NT2/D1 (cell line): ENCODE measurements around the gene CELF5.
"Not testable (repeated sequence)": the region's sequence is repeated elsewhere in the genome, so short reads cannot be mapped to it uniquely, and the experiment has no call there.

Source experiments
- DNase-seq: peaks from one replicate; pipeline ENCODE4 v3.0.0-alpha.2; 2011; ENCODE audit warnings: low read depth, low spot score
- H3K27me3 ChIP-seq: 2 replicates; pipeline ENCODE4 v1.6.0; 2011; ENCODE audit warnings: mild to moderate bottlenecking; ENCODE audit not compliant: insufficient read length, insufficient read depth
- H3K36me3 ChIP-seq: 2 replicates; pipeline ENCODE4 v1.6.1; 2011; ENCODE audit warnings: mild to moderate bottlenecking, low read length, mixed read lengths; ENCODE audit not compliant: insufficient read depth, insufficient read length
- H3K4me1 ChIP-seq: 2 replicates; pipeline ENCODE4 v1.5.1; 2011; ENCODE audit not compliant: insufficient read depth, insufficient read length
- H3K4me3 ChIP-seq: 2 replicates; pipeline ENCODE4 v1.5.1; 2011; ENCODE audit warnings: low read depth; ENCODE audit not compliant: insufficient read length
- H3K9ac ChIP-seq: 2 replicates; pipeline ENCODE4 v1.6.0; 2011; ENCODE audit warnings: low read depth; ENCODE audit not compliant: insufficient read length
- H3K9me3 ChIP-seq: 2 replicates; pipeline ENCODE4 v1.5.1; 2011; ENCODE audit warnings: mild to moderate bottlenecking, low read length; ENCODE audit not compliant: insufficient read depth
- SUZ12 ChIP-seq: IDR thresholded peaks from 2 replicates; pipeline ENCODE4 v1.6.1; 2011; ENCODE audit not compliant: insufficient read length, insufficient read depth; ENCODE audit errors: extremely low read depth
- YY1 ChIP-seq: IDR thresholded peaks from 2 replicates; pipeline ENCODE4 v1.6.1; 2011; ENCODE audit not compliant: insufficient read length, insufficient read depth
- ZNF274 ChIP-seq: IDR thresholded peaks from 2 replicates; pipeline ENCODE4 v1.6.1; 2011; ENCODE audit warnings: mild to moderate bottlenecking, low read depth, low read length

CELF5 gene

GRCh38 chr19:3198901-3199700 is 25.4 kb upstream of the CELF5 start:
- no peak for TF ChIP-seq SUZ12
- no peak for TF ChIP-seq YY1
- TF ChIP-seq ZNF274, result no peak
- peaks cover 10% of the 10 kb centered on the region for H3K4me1 ChIP-seq
- H3K9me3 ChIP-seq, result no peaks in the 10 kb centered on the region
- no peaks in the 10 kb centered on the region for H3K27me3 ChIP-seq
- H3K9ac ChIP-seq, result peak overlapping the region; percentile 51
- no peak for DNase-seq
- H3K36me3 ChIP-seq, result peaks cover 84% of the 10 kb centered on the region
- no peak overlapping the region for H3K4me3 ChIP-seq

GRCh38 chr19:3201072-3201700 is 23.3 kb upstream of the CELF5 start:
- H3K9me3 ChIP-seq, result no peaks in the 10 kb centered on the region

GRCh38 chr19:3201911-3202310 is 22.6 kb upstream of the CELF5 start:
- Histone ChIP-seq H3K9ac (no peak overlapping the region), H3K4me1 (peaks cover 2% of the 10 kb centered on the region), H3K9me3 (no peaks in the 10 kb centered on the region), H3K27me3 (no peaks in the 10 kb centered on the region), H3K36me3 (peaks cover 85% of the 10 kb centered on the region), H3K4me3 (no peak overlapping the region)
- no peak for DNase-seq
- no peak for TF ChIP-seq SUZ12
- TF ChIP-seq YY1, result no peak
- no peak for TF ChIP-seq ZNF274

More at GRCh38 chr19:3201072-3201700, 23.3 kb upstream of the CELF5 start:
- Histone ChIP-seq H3K36me3 (peaks cover 87% of the 10 kb centered on the region), H3K4me1 (peaks cover 6% of the 10 kb centered on the region), H3K4me3 (no peak overlapping the region), H3K9ac (no peak overlapping the region), H3K27me3 (no peaks in the 10 kb centered on the region)
- DNase-seq, result no peak
- no peak for TF ChIP-seq ZNF274

GRCh38 chr19:3202346-3202745 is 22.1 kb upstream of the CELF5 start:
- Histone ChIP-seq H3K4me1 (peaks cover 5% of the 10 kb centered on the region), H3K36me3 (peaks cover 85% of the 10 kb centered on the region), H3K9ac (no peak overlapping the region), H3K9me3 (no peaks in the 10 kb centered on the region), H3K4me3 (no peak overlapping the region), H3K27me3 (no peaks in the 10 kb centered on the region)
- TF ChIP-seq YY1, result no peak
- TF ChIP-seq ZNF274, result no peak
- no peak for TF ChIP-seq SUZ12
- no peak for DNase-seq

- H3K4me1 ChIP-seq, DNase-seq, H3K4me3 ChIP-seq, H3K27me3 ChIP-seq, H3K9ac ChIP-seq, H3K9me3 ChIP-seq: not testable (repeated sequence)
- peaks cover 88% of the 10 kb centered on the region for H3K36me3 ChIP-seq
These were observed 21.6 kb upstream of the CELF5 start for GRCh38 chr19:3202895-3203294.

GRCh38 chr19:3203805-3204645 is 20.4 kb upstream of the CELF5 start:
- TF ChIP-seq ZNF274 (no peak), SUZ12 (no peak), YY1 (no peak)
- no peak overlapping the region for H3K9ac ChIP-seq
- H3K36me3 ChIP-seq, result peaks cover 92% of the 10 kb centered on the region
- H3K27me3 ChIP-seq, result no peaks in the 10 kb centered on the region
- H3K9me3 ChIP-seq, result no peaks in the 10 kb centered on the region
- no peak overlapping the region for H3K4me3 ChIP-seq
- no peak for DNase-seq
- H3K4me1 ChIP-seq, result peaks cover 12% of the 10 kb centered on the region

GRCh38 chr19:3204646-3205275 is 19.7 kb upstream of the CELF5 start:
- no peak for TF ChIP-seq SUZ12
- TF ChIP-seq ZNF274, result no peak
- no peak for TF ChIP-seq YY1
- Histone ChIP-seq H3K9me3 (no peaks in the 10 kb centered on the region), H3K4me1 (peaks cover 12% of the 10 kb centered on the region), H3K36me3 (peaks cover 93% of the 10 kb centered on the region), H3K4me3 (no peak overlapping the region), H3K9ac (no peak overlapping the region), H3K27me3 (no peaks in the 10 kb centered on the region)
- DNase-seq, result no peak
